Smooth muscle cell (in vitro differentiated cells): Measurements from ENCODE around the gene RPS6KA2. TPM values are rescaled to one million over a fixed set of nuclear protein-coding genes. Genes with fewer than 3 reads are reported as not detected.

Experiments
- DNase-seq: peaks from one replicate; lab custom pipeline; 2025; ENCODE audit not compliant: unreplicated experiment; lab: John Stamatoyannopoulos, UW
- H2AFZ ChIP-seq: fragments of 200-600 bp; sonication (generic); 2 replicates; pipeline ENCODE4 v1.6.0; 2016; ENCODE audit warnings: antibody characterized with exemption, low read depth, mild to moderate bottlenecking
- H3F3A ChIP-seq: fragments of 200-600 bp; sonication (generic); 2 replicates; pipeline ENCODE4 v1.6.0; 2017; ENCODE audit warnings: antibody characterized with exemption, low read depth
- H3K27ac ChIP-seq: fragments of 200-600 bp; sonication (generic); 2 replicates; pipeline ENCODE4 v1.5.1; 2016; ENCODE audit warnings: low read depth, mild to moderate bottlenecking
- H3K27me3 ChIP-seq: fragments of 200-600 bp; sonication (generic); 2 replicates; pipeline ENCODE4 v1.6.1; 2016; ENCODE audit warnings: low read depth, mild to moderate bottlenecking
- H3K36me3 ChIP-seq: fragments of 200-600 bp; sonication (generic); 2 replicates; pipeline ENCODE4 v1.5.1; 2016; ENCODE audit warnings: low read depth
- H3K4me1 ChIP-seq: fragments of 200-600 bp; sonication (generic); 2 replicates; pipeline ENCODE4 v1.5.1; 2016; ENCODE audit warnings: low read depth
- H3K4me2 ChIP-seq: fragments of 200-600 bp; sonication (generic); 2 replicates; pipeline ENCODE4 v1.6.0; 2016; ENCODE audit warnings: mild to moderate bottlenecking
- H3K4me3 ChIP-seq: fragments of 200-600 bp; sonication (generic); 2 replicates; pipeline ENCODE4 v1.5.1; 2016; ENCODE audit warnings: mild to moderate bottlenecking
- H3K79me2 ChIP-seq: fragments of 200-600 bp; sonication (generic); 2 replicates; pipeline ENCODE4 v1.6.0; 2016; ENCODE audit warnings: low read depth, mild to moderate bottlenecking
- H3K9ac ChIP-seq: fragments of 200-600 bp; sonication (generic); 2 replicates; pipeline ENCODE4 v1.6.0; 2016; ENCODE audit warnings: low read depth
- H3K9me3 ChIP-seq: fragments of 200-600 bp; sonication (generic); replicated peaks from 2 replicates; pipeline ENCODE4 v1.5.1; 2016; ENCODE audit warnings: low read depth
- H4K20me1 ChIP-seq: fragments of 200-600 bp; sonication (generic); 2 replicates; pipeline ENCODE4 v1.6.0; 2016; ENCODE audit warnings: low read depth
- CTCF ChIP-seq: fragments of 200-600 bp; sonication (generic); IDR thresholded peaks from 2 replicates; pipeline ENCODE4 v1.5.1; 2017; ENCODE audit warnings: borderline replicate concordance, mild to moderate bottlenecking, antibody characterized with exemption; ENCODE audit not compliant: insufficient read depth, poor library complexity, severe bottlenecking
- WGBS: methylation state at CpG from one replicate; pipeline ENCODE4 v1.1.7; 2016; ENCODE audit warnings: low lambda C conversion rate; 5-methylcytosine and 5-hydroxymethylcytosine counted together
- polyA plus RNA-seq: library from polyadenylated mRNA; unstranded; fragments of >200 nt; fragmentation: Nextera tagmentation; extraction: Ambion mirVana; gene quantifications from 2 replicates; pipeline ENCODE4 v1.2.1, GENCODE V29; 2016
- total RNA-seq: library from RNA; depleted of rRNA; stranded (reverse); fragments of >200 nt; gene quantifications from 2 replicates; pipeline ENCODE4 v1.2.3, GENCODE V29; 2014

Gene RPS6KA2
- total and polyA plus RNA-seq, 2 experiments from 2014 or later, result 7.8 to 10.4 TPM

GRCh38 chr6:166489301-166490155 is 137.5 kb downstream of the RPS6KA2 start:
- H3K4me1 ChIP-seq, result no peaks in the 10 kb centered on the region
- H3K36me3 ChIP-seq, result no peaks in the 10 kb centered on the region
- H4K20me1 ChIP-seq, result no peaks in the 10 kb centered on the region
- DNase-seq, result no peak
- 86% methylated on average over 11 of the region's 11 CpGs for WGBS
- H3K9ac ChIP-seq, result no peak overlapping the region
- H3K27ac ChIP-seq, result no peak overlapping the region
- H3K9me3 ChIP-seq, result no peaks in the 10 kb centered on the region
- H3K27me3 ChIP-seq, result no peaks in the 10 kb centered on the region
- no peaks in the 10 kb centered on the region for H3K79me2 ChIP-seq
- H3K4me2 ChIP-seq, result no peak overlapping the region
- H2AFZ ChIP-seq, result no peak overlapping the region
- no peak overlapping the region for H3K4me3 ChIP-seq
- H3F3A ChIP-seq, result no peaks in the 10 kb centered on the region
- TF ChIP-seq CTCF, result no peak

- H3K27ac ChIP-seq, result no peak overlapping the region
- H3K27me3 ChIP-seq, result no peaks in the 10 kb centered on the region
- DNase-seq, result no peak
- no peak overlapping the region for H3K4me2 ChIP-seq
- WGBS, result 95% methylated on average over 13 of the region's 13 CpGs
- no peak overlapping the region for H2AFZ ChIP-seq
- H3F3A ChIP-seq, result no peaks in the 10 kb centered on the region
- H3K9me3 ChIP-seq, result no peaks in the 10 kb centered on the region
- no peaks in the 10 kb centered on the region for H4K20me1 ChIP-seq
- no peaks in the 10 kb centered on the region for H3K4me1 ChIP-seq
- H3K79me2 ChIP-seq, result no peaks in the 10 kb centered on the region
- no peak overlapping the region for H3K9ac ChIP-seq
- no peak for TF ChIP-seq CTCF
- no peak overlapping the region for H3K4me3 ChIP-seq
- no peaks in the 10 kb centered on the region for H3K36me3 ChIP-seq
Observed at GRCh38 chr6:166488701-166489100, 138.3 kb downstream of the RPS6KA2 start.

GRCh38 chr6:166488076-166488685 is 138.9 kb downstream of the RPS6KA2 start:
- Histone ChIP-seq H3K27ac (no peak overlapping the region), H3K4me2 (no peak overlapping the region), H3K9me3 (no peaks in the 10 kb centered on the region), H3K79me2 (no peaks in the 10 kb centered on the region), H3F3A (no peaks in the 10 kb centered on the region), H3K36me3 (no peaks in the 10 kb centered on the region), H3K9ac (no peak overlapping the region), H2AFZ (no peak overlapping the region), H3K4me3 (no peak overlapping the region), H4K20me1 (no peaks in the 10 kb centered on the region), H3K4me1 (no peaks in the 10 kb centered on the region), H3K27me3 (no peaks in the 10 kb centered on the region)
- DNase-seq, result no peak
- TF ChIP-seq CTCF, result no peak
- WGBS, result 77% methylated on average over 15 of the region's 15 CpGs
